ENCODE measurements around the gene COL5A1. TPM values are rescaled to one million over a fixed set of nuclear protein-coding genes. Genes with fewer than 3 reads are reported as not detected.

The COL5A1 gene
- total RNA-seq, 1 experiment from 2014 or later, result 10.6 TPM

GRCh38 chr9:134891713-134892112 lies 250.1 kb downstream of the COL5A1 start:
- ATAC-seq (no peak), DNase-seq (no peak)
- no peaks in the 10 kb centered on the region for H3K36me3 ChIP-seq (ENCODE audit: low read depth, low read length)
- no peaks in the 10 kb centered on the region for H3F3A ChIP-seq (ENCODE audit: low read length, unreplicated experiment)
- no peak overlapping the region for H2AFZ ChIP-seq (ENCODE audit: low read length)
- intact Hi-C loops (cut with micrococcal nuclease), result no loop called here
- ChIA-PET CTCF (no interaction called here), POLR2A (ENCODE audit: unreplicated experiment) (no interaction called here)
- H3K9ac ChIP-seq (ENCODE audit: low read length), result no peak overlapping the region
- no peaks in the 10 kb centered on the region for H3K79me2 ChIP-seq (ENCODE audit: low read length)
- H3K4me3 ChIP-seq (ENCODE audit: low read length), result no peak overlapping the region
- TF ChIP-seq EZH2phosphoT487 (IDR thresholded peaks at IDR 0.05; ENCODE audit: borderline replicate concordance, low read length) (no peak), EZH2 (IDR thresholded peaks at IDR 0.05; ENCODE audit: low read length, unreplicated experiment) (no peak), CTCF (conservative IDR thresholded peaks at IDR 0.05; ENCODE audit: low read depth, low read length) (no peak)
- H3K27ac ChIP-seq (ENCODE audit: low read length), result no peak overlapping the region
- peaks cover 12% of the 10 kb centered on the region for H3K4me1 ChIP-seq (ENCODE audit: insufficient read depth, low read length)
- H3K27me3 ChIP-seq (ENCODE audit: low read length), result 0 out of 2 replicates have a peak, but pooled peaks cover 9% of the 10 kb centered on the region
- no peaks in the 10 kb centered on the region for H3K9me2 ChIP-seq (replicated peaks; ENCODE audit: low read length)
- no TSS peak for BruUV-seq (replicated peaks)
- H3K4me2 ChIP-seq (ENCODE audit: low read length), result no peak overlapping the region
- no peaks in the 10 kb centered on the region for H4K20me1 ChIP-seq (ENCODE audit: low read length)
- no peaks in the 10 kb centered on the region for H3K9me3 ChIP-seq (ENCODE audit: low read length)

- Histone ChIP-seq H3K27ac (ENCODE audit: low read length) (no peak overlapping the region), H3K4me2 (ENCODE audit: low read length) (no peak overlapping the region), H3K9ac (ENCODE audit: low read length) (no peak overlapping the region), H2AFZ (ENCODE audit: low read length) (no peak overlapping the region), H3K4me1 (ENCODE audit: insufficient read depth, low read length) (peaks cover 13% of the 10 kb centered on the region), H3K36me3 (ENCODE audit: low read depth, low read length) (no peaks in the 10 kb centered on the region), H3K4me3 (ENCODE audit: low read length) (no peak overlapping the region), H3K79me2 (ENCODE audit: low read length) (no peaks in the 10 kb centered on the region), H3K9me3 (ENCODE audit: low read length) (no peaks in the 10 kb centered on the region), H3K27me3 (ENCODE audit: low read length) (0 out of 2 replicates have a peak, but pooled peaks cover 5% of the 10 kb centered on the region), H4K20me1 (ENCODE audit: low read length) (no peaks in the 10 kb centered on the region), H3F3A (ENCODE audit: low read length, unreplicated experiment) (no peaks in the 10 kb centered on the region), H3K9me2 (replicated peaks; ENCODE audit: low read length) (no peaks in the 10 kb centered on the region)
- DNase-seq (no peak), ATAC-seq (no peak)
- CTCF ChIA-PET, result no interaction called here
- BruUV-seq (replicated peaks), result no TSS peak
- intact Hi-C loops (cut with micrococcal nuclease), result no loop called here
- TF ChIP-seq EZH2 (IDR thresholded peaks at IDR 0.05; ENCODE audit: low read length, unreplicated experiment) (no peak), EZH2phosphoT487 (IDR thresholded peaks at IDR 0.05; ENCODE audit: borderline replicate concordance, low read length) (no peak), CTCF (conservative IDR thresholded peaks at IDR 0.05; ENCODE audit: low read depth, low read length) (no peak)
- POLR2A ChIA-PET (ENCODE audit: unreplicated experiment), result no interaction called here
These were observed 250.6 kb downstream of the COL5A1 start for GRCh38 chr9:134892221-134892620.

GRCh38 chr9:134892820-134893420 lies 251.3 kb downstream of the COL5A1 start:
- Histone ChIP-seq H3K36me3 (ENCODE audit: low read depth, low read length) (no peaks in the 10 kb centered on the region), H3K79me2 (ENCODE audit: low read length) (no peaks in the 10 kb centered on the region), H3K9me2 (replicated peaks; ENCODE audit: low read length) (no peaks in the 10 kb centered on the region), H3K9ac (ENCODE audit: low read length) (no peak overlapping the region), H4K20me1 (ENCODE audit: low read length) (no peaks in the 10 kb centered on the region), H3K9me3 (ENCODE audit: low read length) (no peaks in the 10 kb centered on the region), H3F3A (ENCODE audit: low read length, unreplicated experiment) (no peaks in the 10 kb centered on the region), H2AFZ (ENCODE audit: low read length) (no peak overlapping the region), H3K27ac (ENCODE audit: low read length) (no peak overlapping the region), H3K4me3 (ENCODE audit: low read length) (no peak overlapping the region), H3K4me2 (ENCODE audit: low read length) (no peak overlapping the region), H3K27me3 (ENCODE audit: low read length) (no peaks in the 10 kb centered on the region), H3K4me1 (ENCODE audit: insufficient read depth, low read length) (peaks cover 13% of the 10 kb centered on the region)
- ATAC-seq (no peak), DNase-seq (no peak)
- ChIA-PET CTCF (no interaction called here), POLR2A (ENCODE audit: unreplicated experiment) (no interaction called here)
- intact Hi-C loops (cut with micrococcal nuclease), result no loop called here
- no TSS peak for BruUV-seq (replicated peaks)
- TF ChIP-seq CTCF (conservative IDR thresholded peaks at IDR 0.05; ENCODE audit: low read depth, low read length) (no peak), EZH2 (IDR thresholded peaks at IDR 0.05; ENCODE audit: low read length, unreplicated experiment) (no peak), EZH2phosphoT487 (IDR thresholded peaks at IDR 0.05; ENCODE audit: borderline replicate concordance, low read length) (no peak)
